Measurements from ENCODE around the gene C19orf53. TPM values are rescaled to one million over a fixed set of nuclear protein-coding genes. Genes with fewer than 3 reads are reported as not detected.

The C19orf53 gene
- total RNA-seq, 1 experiment from 2014 or later, result 115 TPM

- no peak for ATAC-seq
- intact Hi-C loops (cut with micrococcal nuclease), result loop anchor here (10.0 kb wide), 1 partner anchor 453 kb away; no protein-coding TSS in a partner anchor
- BruUV-seq (replicated peaks), result no TSS peak
- no peak overlapping the region for H3K4me2 ChIP-seq (ENCODE audit: low read length)
- POLR2A ChIA-PET, result no interaction called here
- no peaks in the 10 kb centered on the region for H3K36me3 ChIP-seq (ENCODE audit: control insufficient read depth in 1 of 2, insufficient read depth in 2 of 2, low read length in 2 of 2)
- H3K9ac ChIP-seq (ENCODE audit: low read length), result no peak overlapping the region
- no peak overlapping the region for H3K27ac ChIP-seq (ENCODE audit: low read depth, low read length)
- H3K79me2 ChIP-seq (ENCODE audit: insufficient read depth, low read length), result peaks cover 5% of the 10 kb centered on the region; the same call in 1 of the 2 replicates
- H3K9me3 ChIP-seq (ENCODE audit: control insufficient read depth in 1 of 2, insufficient read depth in 1 of 2, low read depth in 1 of 2, low read length in 2 of 2), result no peaks in the 10 kb centered on the region
- no peak for DNase-seq (ENCODE audit: low read depth, low spot score)
- CTCF ChIA-PET, result no interaction called here
- no peak overlapping the region for H3K4me3 ChIP-seq (replicated peaks in 1 of 2; ENCODE audit: low read depth in 1 of 2, low read length in 2 of 2)
- H4K20me1 ChIP-seq (ENCODE audit: insufficient read depth), result no peaks in the 10 kb centered on the region
- H3K4me1 ChIP-seq (ENCODE audit: control insufficient read depth in 1 of 2, insufficient read depth in 2 of 2, low read length in 2 of 2), result peaks cover 24 to 32% of the 10 kb centered on the region in 2 experiments
- H3K9me2 ChIP-seq (ENCODE audit: insufficient read depth), result no peaks in the 10 kb centered on the region
- RAD21 ChIA-PET (ENCODE audit: low non-redundant PET in 1 of 2, low total read pairs in 2 of 2, uncharacterized antibody in 2 of 2, unreplicated experiment in 2 of 2), result no interaction called here
- H2AFZ ChIP-seq (ENCODE audit: low read depth, low read length, poor library complexity, severe bottlenecking), result no peak overlapping the region
- no peak for TF ChIP-seq SRF (IDR thresholded peaks at IDR 0.05; ENCODE audit: low read depth)
- TF ChIP-seq ATF3 (IDR thresholded peaks at IDR 0.05), result no peak
- TF ChIP-seq SIN3A (IDR thresholded peaks at IDR 0.05; ENCODE audit: low read depth), result no peak
- no peak for TF ChIP-seq POLR2AphosphoS5 (IDR thresholded peaks at IDR 0.05; ENCODE audit: low read depth, low read length)
- TF ChIP-seq EZH2phosphoT487 (IDR thresholded peaks at IDR 0.05; ENCODE audit: borderline replicate concordance), result no peak
- TF ChIP-seq ZFX (IDR thresholded peaks at IDR 0.05), result no peak
- no peak for TF ChIP-seq FOSL1 (IDR thresholded peaks at IDR 0.05; ENCODE audit: low read depth)
- TF ChIP-seq REST (IDR thresholded peaks at IDR 0.05; ENCODE audit: low read depth), result no peak
- TF ChIP-seq SP1 (IDR thresholded peaks at IDR 0.05; ENCODE audit: low read depth), result no peak
- no peak for TF ChIP-seq EGR1 (IDR thresholded peaks at IDR 0.05; ENCODE audit: low read depth)
- no peaks in the 10 kb centered on the region for H3K27me3 ChIP-seq (ENCODE audit: insufficient read depth, low read length)
These were observed 46.5 kb upstream of the C19orf53 start for GRCh38 chr19:13727798-13728197.

Measured in HCT116 (cell line).